Prostate gland (tissue), 2 donors: ENCODE data around the gene S100A11.
"Not testable (repeated sequence)": the region's sequence is repeated elsewhere in the genome, so short reads cannot be mapped to it uniquely, and the experiment has no call there.

Experiments used
- CTCF ChIP-seq, 4 experiments: fragments of 200-600 bp in 2 of 4; fragments of 450-650 bp in 2 of 4; sonication (generic) in 2 of 4; IDR thresholded peaks; 1 replicate in 3 of 4; 2 replicates in 1 of 4; pipeline ENCODE4 v1.5.1; 2016 to 2019; ENCODE audit warnings: antibody characterized with exemption in 4 of 4, mild to moderate bottlenecking in 2 of 4, moderate library complexity in 2 of 4
- POLR2A ChIP-seq: fragments of 450-650 bp; IDR thresholded peaks from one replicate; pipeline ENCODE4 v1.6.1; 2016; ENCODE audit warnings: antibody characterized with exemption, mild to moderate bottlenecking
- POLR2AphosphoS5 ChIP-seq: sonication (generic); formaldehyde crosslinking; IDR thresholded peaks from one replicate; pipeline ENCODE4 v1.6.1; 2017; ENCODE audit warnings: antibody characterized with exemption

GRCh38 chr1:152080494-152080893 is 43.7 kb upstream of the S100A11 start:
- TF ChIP-seq POLR2AphosphoS5; CTCF (IDR thresholded peaks at IDR 0.05); POLR2A: not testable (repeated sequence)
